ENCODE data around the gene ATP9A.
"Not testable (repeated sequence)": the region's sequence is repeated elsewhere in the genome, so short reads cannot be mapped to it uniquely, and the experiment has no call there.

Gene ATP9A

DNA sequence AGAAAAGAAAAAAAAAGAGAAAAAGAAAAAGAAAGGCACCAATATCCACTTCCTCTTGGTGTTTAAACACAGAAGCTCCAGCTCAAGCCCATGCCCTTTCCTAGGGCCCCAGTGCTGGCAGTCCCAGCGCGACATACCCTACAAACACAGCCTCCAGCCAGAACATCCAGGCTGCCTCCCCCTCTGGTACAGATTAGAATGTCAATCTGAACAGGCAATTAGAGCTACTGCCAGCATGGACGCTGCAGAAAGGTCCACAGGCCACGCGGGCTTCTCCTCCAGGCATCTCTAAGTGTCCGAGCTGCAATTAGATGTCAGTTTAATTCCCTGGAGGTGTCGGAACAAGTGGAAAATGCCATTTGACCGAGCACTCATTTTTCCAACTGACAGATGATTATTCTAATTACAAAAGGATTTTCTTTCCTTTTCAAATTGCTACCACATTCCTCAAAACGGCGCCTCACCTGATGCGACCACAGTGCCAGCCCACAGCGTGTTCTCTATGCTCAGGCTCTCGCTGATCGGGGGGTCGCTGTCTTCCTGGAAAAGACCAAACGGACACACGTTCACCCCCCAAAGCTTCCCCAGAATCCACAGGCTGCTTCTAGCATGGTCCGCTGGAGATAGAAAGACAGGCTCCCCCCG lies 79.5 kb downstream of the ATP9A start:
- H3K36me3 ChIP-seq (ENCODE audit: control insufficient read depth in 2 of 2, insufficient read depth in 2 of 2, low read length in 2 of 2) = peaks cover 0 to 14% of the 10 kb centered on the region in 2 donors
- no peaks in the 10 kb centered on the region for H3K27me3 ChIP-seq (ENCODE audit: control insufficient read depth in 1 of 2, insufficient read depth in 2 of 2, low read length in 2 of 2)
- no peak overlapping the region for H3K4me3 ChIP-seq (ENCODE audit: low read length in 2 of 2)
- H3K9ac ChIP-seq (ENCODE audit: low read length in 2 of 2) = no peak overlapping the region
- H3K27ac ChIP-seq (ENCODE audit: low read length) = no peak overlapping the region
- H3K4me1 ChIP-seq (ENCODE audit: control insufficient read depth, insufficient read depth, low read length) = no peaks in the 10 kb centered on the region
- no peaks in the 10 kb centered on the region for H3K9me3 ChIP-seq (ENCODE audit: control insufficient read depth in 2 of 2, low read length in 2 of 2)

DNA sequence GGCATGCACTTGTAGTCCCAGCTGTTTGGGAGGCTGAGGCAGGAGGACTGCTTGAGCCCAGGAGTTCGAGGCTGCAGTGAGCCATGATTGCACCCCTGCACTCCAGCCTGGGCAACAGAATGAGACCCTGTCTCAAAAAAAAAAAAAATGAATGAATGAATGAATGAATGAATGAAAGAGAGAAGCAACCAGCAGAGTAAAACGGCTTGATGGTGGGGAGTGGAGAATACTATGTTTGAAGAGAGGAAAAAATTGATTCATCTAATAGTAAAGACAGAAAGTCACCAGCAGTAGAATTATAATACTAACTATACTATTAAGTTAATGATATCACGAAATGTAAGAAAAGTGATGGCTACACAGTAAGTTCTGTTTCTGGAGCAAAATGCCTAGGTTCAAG lies 80.6 kb downstream of the ATP9A start:
- Histone ChIP-seq H3K27ac (ENCODE audit: low read length) (no peak overlapping the region), H3K36me3 (ENCODE audit: control insufficient read depth in 2 of 2, insufficient read depth in 2 of 2, low read length in 2 of 2) (peaks cover 0 to 10% of the 10 kb centered on the region in 2 donors), H3K4me3 (ENCODE audit: low read length in 2 of 2) (no peak overlapping the region), H3K4me1 (ENCODE audit: control insufficient read depth, insufficient read depth, low read length) (no peaks in the 10 kb centered on the region), H3K9ac (ENCODE audit: low read length in 2 of 2) (no peak overlapping the region), H3K27me3 (ENCODE audit: control insufficient read depth in 1 of 2, insufficient read depth in 2 of 2, low read length in 2 of 2) (no peaks in the 10 kb centered on the region), H3K9me3 (ENCODE audit: control insufficient read depth in 2 of 2, low read length in 2 of 2) (no peaks in the 10 kb centered on the region)

DNA sequence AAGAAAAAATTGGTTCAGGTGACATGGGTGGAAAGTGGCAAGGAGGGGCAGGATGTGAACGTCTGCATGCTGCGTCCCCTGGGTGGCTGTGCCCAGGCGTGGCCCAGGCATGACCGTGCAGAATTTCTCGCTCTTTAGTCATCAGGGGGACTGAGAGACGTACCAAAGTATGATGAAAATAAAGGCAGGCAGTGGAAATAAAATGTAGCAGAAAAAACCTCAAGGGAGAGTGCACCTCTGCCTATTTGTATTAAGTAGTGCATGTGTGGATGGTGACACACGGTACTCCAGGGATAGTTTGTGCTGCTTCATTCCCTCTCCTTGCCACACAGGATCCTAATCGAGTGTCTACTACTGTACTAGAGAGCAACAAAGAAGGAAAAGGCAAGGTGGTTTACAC lies 81.1 kb downstream of the ATP9A start:
- H3K36me3 ChIP-seq (ENCODE audit: control insufficient read depth in 2 of 2, insufficient read depth in 2 of 2, low read length in 2 of 2) = peaks cover 0 to 11% of the 10 kb centered on the region in 2 donors
- H3K27ac ChIP-seq (ENCODE audit: low read length) = no peak overlapping the region
- no peak overlapping the region for H3K4me3 ChIP-seq (ENCODE audit: low read length in 2 of 2)

DNA sequence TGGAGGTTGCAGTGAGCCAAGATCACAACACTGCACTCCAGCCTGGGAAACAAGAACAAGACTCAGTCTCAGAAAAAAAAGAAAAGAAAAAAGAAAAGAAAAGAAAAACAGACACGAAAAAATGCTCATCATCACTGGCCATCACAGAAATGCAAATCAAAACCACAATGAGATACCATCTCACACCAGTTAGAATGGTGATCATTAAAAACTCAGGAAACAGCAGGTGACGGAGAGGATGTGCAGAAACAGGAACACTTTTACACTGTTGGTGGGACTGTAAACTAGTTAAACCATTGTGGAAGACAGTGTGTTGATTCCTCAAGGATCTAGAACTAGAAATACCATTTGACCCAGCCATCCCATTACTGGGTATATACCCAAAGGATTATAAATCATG lies 82.7 kb downstream of the ATP9A start:
- H3K9me3 ChIP-seq (ENCODE audit: control insufficient read depth in 2 of 2, low read length in 2 of 2); H3K9ac ChIP-seq (ENCODE audit: low read length in 2 of 2); H3K27ac ChIP-seq (ENCODE audit: low read length); H3K4me1 ChIP-seq (ENCODE audit: control insufficient read depth, insufficient read depth, low read length); H3K27me3 ChIP-seq (ENCODE audit: control insufficient read depth in 1 of 2, insufficient read depth in 2 of 2, low read length in 2 of 2); H3K4me3 ChIP-seq (ENCODE audit: low read length in 2 of 2): not testable (repeated sequence)
- H3K36me3 ChIP-seq (ENCODE audit: control insufficient read depth in 2 of 2, insufficient read depth in 2 of 2, low read length in 2 of 2) = peaks cover 2 to 13% of the 10 kb centered on the region in 2 donors

More for the DNA sequence above, 81.1 kb downstream of the ATP9A start:
- no peaks in the 10 kb centered on the region for H3K4me1 ChIP-seq (ENCODE audit: control insufficient read depth, insufficient read depth, low read length)
- no peaks in the 10 kb centered on the region for H3K9me3 ChIP-seq (ENCODE audit: control insufficient read depth in 2 of 2, low read length in 2 of 2)
- H3K27me3 ChIP-seq (ENCODE audit: control insufficient read depth in 1 of 2, insufficient read depth in 2 of 2, low read length in 2 of 2) = no peaks in the 10 kb centered on the region
- no peak overlapping the region for H3K9ac ChIP-seq (ENCODE audit: low read length in 2 of 2)

DNA sequence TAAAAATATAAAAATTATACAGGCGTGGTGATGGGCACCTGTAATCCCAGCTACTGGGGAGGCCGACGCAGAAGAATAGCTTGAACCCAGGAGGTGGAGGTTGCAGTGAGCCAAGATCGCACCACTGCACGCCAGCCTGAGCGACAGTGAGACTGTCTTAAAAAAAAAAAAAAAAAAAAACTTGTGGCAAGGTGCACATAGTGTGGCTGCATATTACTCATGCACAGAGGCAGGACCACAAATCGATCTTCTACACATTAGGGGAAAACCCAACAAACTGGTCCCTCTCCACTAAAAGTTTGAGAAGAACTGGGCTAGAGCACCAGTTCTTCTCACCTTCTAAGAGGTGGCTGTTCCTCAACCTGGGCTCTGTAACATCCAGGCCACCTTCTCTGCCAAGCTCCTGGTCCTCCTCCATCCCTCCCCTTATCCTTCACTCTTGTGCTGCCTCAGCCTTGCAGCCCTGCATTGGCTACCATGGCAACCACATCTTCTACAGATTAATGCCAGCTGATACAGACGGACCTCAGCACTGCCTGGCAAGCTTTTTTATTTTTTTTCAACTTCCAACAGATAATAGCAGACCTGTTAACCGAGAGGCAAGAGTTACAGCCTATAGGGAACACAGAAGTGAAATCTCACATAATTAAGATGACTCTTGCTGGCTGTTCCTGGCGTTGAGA lies 88.0 kb downstream of the ATP9A start:
- Histone ChIP-seq H3K36me3 (ENCODE audit: control insufficient read depth in 2 of 2, insufficient read depth in 2 of 2, low read length in 2 of 2) (peaks cover 7 to 8% of the 10 kb centered on the region in 2 donors), H3K4me1 (ENCODE audit: control insufficient read depth, insufficient read depth, low read length) (no peaks in the 10 kb centered on the region), H3K27me3 (ENCODE audit: control insufficient read depth in 1 of 2, insufficient read depth in 2 of 2, low read length in 2 of 2) (no peaks in the 10 kb centered on the region), H3K9ac (ENCODE audit: low read length in 2 of 2) (no peak overlapping the region), H3K27ac (ENCODE audit: low read length) (no peak overlapping the region), H3K4me3 (ENCODE audit: low read length in 2 of 2) (no peak overlapping the region), H3K9me3 (ENCODE audit: control insufficient read depth in 2 of 2, low read length in 2 of 2) (no peaks in the 10 kb centered on the region)

DNA sequence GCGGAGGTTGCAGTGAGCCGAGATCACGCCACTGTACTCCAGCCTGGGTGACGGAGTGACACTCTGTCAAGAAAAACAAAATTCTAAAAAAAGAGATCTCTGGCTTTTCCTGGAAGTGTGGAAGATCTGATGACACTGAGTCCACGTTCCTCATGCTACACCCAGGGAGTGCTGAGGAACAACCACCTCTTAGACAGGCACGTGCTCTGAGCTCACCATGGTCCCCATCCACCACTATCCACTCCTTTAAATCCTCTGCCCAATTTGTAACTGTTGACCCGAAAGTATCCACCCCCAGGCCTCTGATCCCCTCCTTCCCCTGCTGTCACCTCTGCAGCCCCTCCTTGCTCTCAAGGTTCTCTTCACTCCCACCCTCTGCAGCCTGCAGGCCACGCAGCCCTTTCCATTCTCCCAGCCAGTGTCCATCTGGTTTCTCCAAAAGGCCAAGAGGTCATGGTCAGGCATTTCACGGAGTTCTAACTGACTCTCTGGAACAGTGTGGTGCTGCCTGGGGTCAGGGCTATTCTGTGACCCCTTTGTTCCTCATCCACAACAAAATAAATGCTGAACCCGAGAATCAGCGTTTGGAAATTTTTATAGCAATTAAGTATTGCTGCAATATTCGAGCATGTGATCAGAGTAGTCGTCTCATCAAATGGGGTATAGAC lies 88.8 kb downstream of the ATP9A start:
- Histone ChIP-seq H3K4me3 (ENCODE audit: low read length in 2 of 2) (no peak overlapping the region), H3K27me3 (ENCODE audit: control insufficient read depth in 1 of 2, insufficient read depth in 2 of 2, low read length in 2 of 2) (no peaks in the 10 kb centered on the region), H3K36me3 (ENCODE audit: control insufficient read depth in 2 of 2, insufficient read depth in 2 of 2, low read length in 2 of 2) (peaks cover 9% of the 10 kb centered on the region in 2 donors), H3K9me3 (ENCODE audit: control insufficient read depth in 2 of 2, low read length in 2 of 2) (no peaks in the 10 kb centered on the region), H3K4me1 (ENCODE audit: control insufficient read depth, insufficient read depth, low read length) (no peaks in the 10 kb centered on the region), H3K27ac (ENCODE audit: low read length) (no peak overlapping the region), H3K9ac (ENCODE audit: low read length in 2 of 2) (no peak overlapping the region)

DNA sequence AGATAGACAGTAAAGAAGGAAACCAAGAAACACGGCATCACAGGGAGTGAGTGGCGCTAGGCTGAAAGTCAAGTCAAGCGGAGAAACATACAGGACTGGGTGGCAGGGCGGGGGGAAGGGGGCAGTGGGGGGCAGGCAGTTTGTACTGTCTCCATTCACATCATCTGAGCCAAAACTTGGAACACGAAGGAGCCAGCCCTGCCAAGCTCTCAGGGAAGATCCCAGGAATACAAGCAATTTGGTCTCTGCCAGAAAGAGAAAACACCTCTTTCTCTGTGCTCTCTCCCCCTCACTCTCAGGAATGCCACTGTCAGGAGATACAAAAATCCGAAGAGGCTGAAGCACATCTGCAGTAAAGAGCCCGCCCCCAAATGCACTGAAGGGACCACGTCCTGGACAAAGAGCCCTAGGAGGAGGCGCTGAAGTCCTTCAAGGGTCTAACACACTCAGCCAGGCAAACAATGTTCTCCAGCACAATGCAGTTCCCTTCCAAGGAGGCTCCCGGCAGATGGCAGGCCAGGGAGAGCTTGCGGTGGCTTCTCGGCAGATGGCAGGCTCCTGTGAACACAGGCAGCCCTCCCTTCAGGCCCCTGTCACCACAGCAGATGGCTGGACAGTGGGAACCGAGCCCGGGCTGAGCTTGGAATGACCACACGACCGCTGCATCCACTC lies 90.0 kb downstream of the ATP9A start:
- Histone ChIP-seq H3K4me1 (ENCODE audit: control insufficient read depth, insufficient read depth, low read length) (no peaks in the 10 kb centered on the region), H3K36me3 (ENCODE audit: control insufficient read depth in 2 of 2, insufficient read depth in 2 of 2, low read length in 2 of 2) (peaks cover 13 to 18% of the 10 kb centered on the region in 2 donors), H3K9ac (ENCODE audit: low read length in 2 of 2) (no peak overlapping the region), H3K9me3 (ENCODE audit: control insufficient read depth in 2 of 2, low read length in 2 of 2) (no peaks in the 10 kb centered on the region), H3K4me3 (ENCODE audit: low read length in 2 of 2) (no peak overlapping the region), H3K27me3 (ENCODE audit: control insufficient read depth in 1 of 2, insufficient read depth in 2 of 2, low read length in 2 of 2) (no peaks in the 10 kb centered on the region), H3K27ac (ENCODE audit: low read length) (no peak overlapping the region)

DNA sequence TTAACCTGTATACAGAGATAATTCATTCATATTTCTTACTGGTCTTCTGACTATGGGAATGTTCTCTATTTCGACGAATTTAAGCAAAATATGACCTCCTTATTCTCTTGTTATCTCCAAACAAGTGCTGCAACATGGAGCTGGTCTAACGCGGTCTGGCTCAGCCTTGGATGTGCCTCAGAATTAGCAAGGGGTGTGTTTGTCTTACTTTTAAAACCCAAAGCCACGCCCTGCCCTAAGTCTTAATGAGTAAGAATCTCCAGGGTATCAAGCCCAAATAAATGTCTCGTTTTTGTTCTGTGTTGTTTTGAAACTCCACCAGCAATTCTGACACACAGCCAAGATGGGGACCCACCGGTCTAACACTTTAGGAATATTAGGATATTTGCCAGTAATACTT lies 99.2 kb downstream of the ATP9A start:
- H3K9me3 ChIP-seq (ENCODE audit: control insufficient read depth in 2 of 2, low read length in 2 of 2) = no peaks in the 10 kb centered on the region
- H3K36me3 ChIP-seq (ENCODE audit: control insufficient read depth in 2 of 2, insufficient read depth in 2 of 2, low read length in 2 of 2) = peaks cover 36 to 39% of the 10 kb centered on the region in 2 donors
- no peak overlapping the region for H3K9ac ChIP-seq (ENCODE audit: low read length in 2 of 2)
- no peaks in the 10 kb centered on the region for H3K4me1 ChIP-seq (ENCODE audit: control insufficient read depth, insufficient read depth, low read length)
- no peak overlapping the region for H3K4me3 ChIP-seq (ENCODE audit: low read length in 2 of 2)
- no peak overlapping the region for H3K27ac ChIP-seq (ENCODE audit: low read length)
- H3K27me3 ChIP-seq (ENCODE audit: control insufficient read depth in 1 of 2, insufficient read depth in 2 of 2, low read length in 2 of 2) = no peaks in the 10 kb centered on the region

DNA sequence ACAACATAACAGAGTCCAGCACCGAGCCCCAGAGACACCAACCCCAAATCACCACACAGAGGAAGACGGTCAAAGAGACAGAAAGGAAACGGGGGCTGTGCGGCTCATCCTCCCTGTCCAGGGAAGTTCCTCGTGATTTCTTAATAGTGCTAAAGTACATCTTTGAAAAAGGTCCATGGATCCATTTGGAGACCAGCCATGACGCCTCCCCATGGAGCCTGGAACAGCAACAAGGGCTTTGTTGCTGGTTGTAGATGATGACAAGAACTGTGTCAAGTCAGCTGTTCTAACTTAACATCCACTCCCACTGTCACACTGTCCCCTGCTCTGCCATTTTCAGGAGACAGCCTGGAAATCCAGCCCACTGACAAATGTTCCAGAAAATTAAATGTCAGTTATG lies 99.7 kb downstream of the ATP9A start:
- Histone ChIP-seq H3K4me1 (ENCODE audit: control insufficient read depth, insufficient read depth, low read length) (no peaks in the 10 kb centered on the region), H3K9me3 (ENCODE audit: control insufficient read depth in 2 of 2, low read length in 2 of 2) (no peaks in the 10 kb centered on the region), H3K4me3 (ENCODE audit: low read length in 2 of 2) (no peak overlapping the region), H3K36me3 (ENCODE audit: control insufficient read depth in 2 of 2, insufficient read depth in 2 of 2, low read length in 2 of 2) (peaks cover 34 to 37% of the 10 kb centered on the region in 2 donors), H3K9ac (ENCODE audit: low read length in 2 of 2) (no peak overlapping the region), H3K27me3 (ENCODE audit: control insufficient read depth in 1 of 2, insufficient read depth in 2 of 2, low read length in 2 of 2) (no peaks in the 10 kb centered on the region), H3K27ac (ENCODE audit: low read length) (no peak overlapping the region)

DNA sequence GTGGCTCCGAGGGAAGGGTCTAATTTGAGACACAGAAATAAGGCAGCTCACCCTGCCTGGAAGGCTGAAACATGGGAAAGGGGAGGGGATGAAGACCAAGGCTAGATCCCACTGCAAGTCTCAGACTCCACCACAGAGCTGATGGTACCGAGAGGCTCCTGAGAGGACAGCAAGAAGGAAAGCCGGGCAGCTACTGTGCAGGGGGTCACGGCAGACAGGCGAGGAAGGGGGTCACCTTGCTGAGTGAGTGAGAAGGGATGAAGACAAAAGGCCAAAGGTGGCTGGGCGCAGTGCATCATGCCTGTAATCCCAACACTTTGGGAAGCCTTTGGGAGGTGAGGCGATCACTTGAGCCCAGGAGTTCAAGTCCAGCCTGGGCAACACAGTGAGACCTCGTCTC lies 100.7 kb downstream of the ATP9A start:
- Histone ChIP-seq H3K9ac (ENCODE audit: low read length in 2 of 2) (no peak overlapping the region), H3K27ac (ENCODE audit: low read length) (no peak overlapping the region), H3K27me3 (ENCODE audit: control insufficient read depth in 1 of 2, insufficient read depth in 2 of 2, low read length in 2 of 2) (no peaks in the 10 kb centered on the region), H3K36me3 (ENCODE audit: control insufficient read depth in 2 of 2, insufficient read depth in 2 of 2, low read length in 2 of 2) (peaks cover 29 to 35% of the 10 kb centered on the region in 2 donors), H3K4me1 (ENCODE audit: control insufficient read depth, insufficient read depth, low read length) (no peaks in the 10 kb centered on the region), H3K4me3 (ENCODE audit: low read length in 2 of 2) (no peak overlapping the region), H3K9me3 (ENCODE audit: control insufficient read depth in 2 of 2, low read length in 2 of 2) (no peaks in the 10 kb centered on the region)

All from stomach smooth muscle (tissue), 2 donors.